Osteoblast (primary cell): Measurements from ENCODE around the gene STK38. TPM values are rescaled to one million over a fixed set of nuclear protein-coding genes. Genes with fewer than 3 reads are reported as not detected.

Source experiments
- DNase-seq: peaks from one replicate; pipeline ENCODE4 v3.0.0; 2011; ENCODE audit warnings: low spot score, mixed read lengths; ENCODE audit not compliant: insufficient read length; ENCODE audit errors: missing footprints
- H2AFZ ChIP-seq: 2 replicates; pipeline ENCODE4 v1.6.0; 2011; ENCODE audit warnings: mild to moderate bottlenecking, low read length
- H3K27ac ChIP-seq: 2 replicates; pipeline ENCODE4 v1.5.1; 2011; ENCODE audit warnings: mild to moderate bottlenecking, low read depth, low read length, moderate library complexity
- H3K27me3 ChIP-seq: 2 replicates; pipeline ENCODE4 v1.6.0; 2012; ENCODE audit warnings: mild to moderate bottlenecking, control low read depth, inconsistent platforms, low read length, moderate library complexity; ENCODE audit not compliant: insufficient read depth
- H3K36me3 ChIP-seq: 2 replicates; pipeline ENCODE4 v1.5.1; 2011; ENCODE audit warnings: mild to moderate bottlenecking, low read length, control low read depth, moderate library complexity; ENCODE audit not compliant: insufficient read depth
- H3K4me1 ChIP-seq: 2 replicates; pipeline ENCODE4 v1.5.1; 2011; ENCODE audit warnings: mild to moderate bottlenecking, low read length, control low read depth, moderate library complexity; ENCODE audit not compliant: insufficient read depth
- H3K4me2 ChIP-seq: 2 replicates; pipeline ENCODE4 v1.6.0; 2011; ENCODE audit warnings: mild to moderate bottlenecking, low read length; ENCODE audit not compliant: insufficient read depth
- H3K4me3 ChIP-seq: fragments of 200-600 bp; sonication (generic); 3 replicates; pipeline ENCODE4 v1.5.1; 2012; ENCODE audit warnings: mild to moderate bottlenecking, low read length, inconsistent platforms; ENCODE audit not compliant: insufficient read depth
- H3K79me2 ChIP-seq: 2 replicates; pipeline ENCODE4 v1.6.0; 2012; ENCODE audit warnings: mild to moderate bottlenecking, low read length, control low read depth, inconsistent platforms; ENCODE audit not compliant: insufficient read depth
- H3K9me3 ChIP-seq: 2 replicates; pipeline ENCODE4 v1.5.1; 2011; ENCODE audit warnings: low read depth, low read length, control low read depth
- H4K20me1 ChIP-seq: 2 replicates; pipeline ENCODE4 v1.6.0; 2012; ENCODE audit warnings: mild to moderate bottlenecking, low read length, control low read depth; ENCODE audit not compliant: insufficient read depth
- total RNA-seq: library from RNA; depleted of rRNA; stranded (reverse); fragments of >200 nt; gene quantifications from 2 replicates; pipeline ENCODE4 v1.2.3, GENCODE V29; 2012
- TF ChIP-seq, protein P1 (sequence below): IDR thresholded peaks from 2 replicates; pipeline ENCODE4 v1.5.1; 2011; ENCODE audit warnings: mild to moderate bottlenecking, low read depth, low read length, moderate library complexity; ENCODE audit errors: extremely low read depth

The STK38 gene
- total RNA-seq, 1 donor: 48.1 TPM

GRCh38 chr6:36539814-36540568 lies 7.3 kb downstream of the STK38 start:
- TF ChIP-seq, protein P1, sequence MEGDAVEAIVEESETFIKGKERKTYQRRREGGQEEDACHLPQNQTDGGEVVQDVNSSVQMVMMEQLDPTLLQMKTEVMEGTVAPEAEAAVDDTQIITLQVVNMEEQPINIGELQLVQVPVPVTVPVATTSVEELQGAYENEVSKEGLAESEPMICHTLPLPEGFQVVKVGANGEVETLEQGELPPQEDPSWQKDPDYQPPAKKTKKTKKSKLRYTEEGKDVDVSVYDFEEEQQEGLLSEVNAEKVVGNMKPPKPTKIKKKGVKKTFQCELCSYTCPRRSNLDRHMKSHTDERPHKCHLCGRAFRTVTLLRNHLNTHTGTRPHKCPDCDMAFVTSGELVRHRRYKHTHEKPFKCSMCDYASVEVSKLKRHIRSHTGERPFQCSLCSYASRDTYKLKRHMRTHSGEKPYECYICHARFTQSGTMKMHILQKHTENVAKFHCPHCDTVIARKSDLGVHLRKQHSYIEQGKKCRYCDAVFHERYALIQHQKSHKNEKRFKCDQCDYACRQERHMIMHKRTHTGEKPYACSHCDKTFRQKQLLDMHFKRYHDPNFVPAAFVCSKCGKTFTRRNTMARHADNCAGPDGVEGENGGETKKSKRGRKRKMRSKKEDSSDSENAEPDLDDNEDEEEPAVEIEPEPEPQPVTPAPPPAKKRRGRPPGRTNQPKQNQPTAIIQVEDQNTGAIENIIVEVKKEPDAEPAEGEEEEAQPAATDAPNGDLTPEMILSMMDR: no peak
- peaks cover 79% of the 10 kb centered on the region for H3K79me2 ChIP-seq
- H4K20me1 ChIP-seq: peaks cover 6% of the 10 kb centered on the region
- no peaks in the 10 kb centered on the region for H3K27me3 ChIP-seq
- peaks cover 31% of the 10 kb centered on the region for H3K36me3 ChIP-seq
- no peak for DNase-seq
- no peak overlapping the region for H3K4me3 ChIP-seq
- H3K9me3 ChIP-seq: no peaks in the 10 kb centered on the region
- no peak overlapping the region for H2AFZ ChIP-seq
- no peak overlapping the region for H3K4me2 ChIP-seq
- H3K4me1 ChIP-seq: peaks cover 20% of the 10 kb centered on the region
- H3K27ac ChIP-seq: no peak overlapping the region

DNA sequence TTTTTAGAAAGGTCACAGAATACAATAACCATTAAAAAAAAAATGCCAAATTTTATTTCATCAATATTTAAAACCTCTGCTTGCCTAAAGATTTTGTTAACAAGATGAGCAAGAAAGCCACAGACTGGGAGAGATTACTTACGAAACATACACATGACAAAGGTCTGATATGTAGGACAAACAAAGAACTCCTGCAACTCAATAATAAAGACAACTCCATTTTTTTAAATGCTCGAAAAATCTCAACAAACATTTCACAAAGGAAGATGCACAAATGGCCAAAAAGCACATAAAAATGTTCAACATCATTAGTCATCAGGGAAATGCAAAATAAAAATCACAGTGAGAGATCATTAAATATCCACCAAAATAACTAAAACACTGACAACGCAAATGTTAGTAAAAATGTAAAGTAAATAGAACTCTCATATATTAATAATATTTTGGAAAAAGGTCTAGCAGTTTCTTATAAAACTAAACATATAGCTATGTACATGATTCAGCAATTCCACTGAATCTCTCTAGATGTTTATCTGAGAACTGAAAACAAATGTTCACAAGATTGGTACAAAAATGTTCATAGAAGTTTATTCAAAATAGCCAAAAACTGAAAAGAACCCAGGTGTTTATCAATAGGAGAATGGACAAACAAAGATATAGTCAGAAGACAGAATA lies 10.3 kb downstream of the STK38 start:
- H3K79me2 ChIP-seq: peaks cover 79% of the 10 kb centered on the region

GRCh38 chr6:36533321-36533720 lies 14.0 kb downstream of the STK38 start:
- H3K4me2 ChIP-seq: no peak overlapping the region
- no peak overlapping the region for H2AFZ ChIP-seq
- DNase-seq: no peak
- H3K4me1 ChIP-seq: peaks cover 7% of the 10 kb centered on the region
- TF ChIP-seq, protein P1: no peak
- H3K27me3 ChIP-seq: no peaks in the 10 kb centered on the region
- H3K36me3 ChIP-seq: peaks cover 25% of the 10 kb centered on the region
- H3K9me3 ChIP-seq: no peaks in the 10 kb centered on the region
- no peak overlapping the region for H3K4me3 ChIP-seq
- H3K79me2 ChIP-seq: peaks cover 82% of the 10 kb centered on the region
- no peak overlapping the region for H3K27ac ChIP-seq
- H4K20me1 ChIP-seq: peaks cover 16% of the 10 kb centered on the region

More for the DNA sequence above, 10.3 kb downstream of the STK38 start:
- Histone ChIP-seq H3K36me3 (peaks cover 40% of the 10 kb centered on the region), H3K9me3 (no peaks in the 10 kb centered on the region), H3K27ac (no peak overlapping the region), H3K27me3 (no peaks in the 10 kb centered on the region), H2AFZ (no peak overlapping the region), H3K4me3 (no peak overlapping the region), H3K4me1 (peaks cover 13% of the 10 kb centered on the region), H3K4me2 (no peak overlapping the region), H4K20me1 (peaks cover 12% of the 10 kb centered on the region)
- TF ChIP-seq, protein P1: no peak
- no peak for DNase-seq

GRCh38 chr6:36526066-36526465 lies 21.2 kb downstream of the STK38 start:
- Histone ChIP-seq H4K20me1 (peaks cover 3% of the 10 kb centered on the region), H3K79me2 (peaks cover 46% of the 10 kb centered on the region), H3K27ac (no peak overlapping the region), H3K36me3 (peaks cover 41% of the 10 kb centered on the region), H3K27me3 (no peaks in the 10 kb centered on the region), H2AFZ (no peak overlapping the region), H3K9me3 (no peaks in the 10 kb centered on the region), H3K4me1 (peaks cover 12% of the 10 kb centered on the region), H3K4me3 (no peak overlapping the region), H3K4me2 (no peak overlapping the region)
- no peak for DNase-seq
- TF ChIP-seq, protein P1: no peak
